Right atrium auricular region (tissue), 2 donors: Measurements from ENCODE around the gene TIFAB. TPM values are rescaled to one million over a fixed set of nuclear protein-coding genes. Genes with fewer than 3 reads are reported as not detected.

Source experiments
- DNase-seq: peaks from one replicate; pipeline ENCODE4 v3.0.0-alpha.2; 2019; ENCODE audit warnings: low spot score
- H3K27ac ChIP-seq, 2 donors: fragments of 200-600 bp; sonication (generic); 1 replicate in 1 of 2; 2 replicates in 1 of 2; pipeline ENCODE4 v1.5.1; 2016 to 2019
- H3K27me3 ChIP-seq, 2 donors: fragments of 200-600 bp; sonication (generic); one replicate each; pipeline versions ENCODE4 v1.5.1 to v1.6.0; 2017 to 2019
- H3K36me3 ChIP-seq: fragments of 200-600 bp; sonication (generic); one replicate; pipeline ENCODE4 v1.5.1; 2016
- H3K4me1 ChIP-seq, 2 donors: fragments of 200-600 bp; sonication (generic); one replicate each; pipeline versions ENCODE4 v1.5.1 to v1.6.0; 2017 to 2019
- H3K4me3 ChIP-seq, 2 donors: fragments of 200-600 bp; sonication (generic); 1 replicate in 1 of 2; 2 replicates in 1 of 2; pipeline ENCODE4 v1.5.1; 2017 to 2019; ENCODE audit warnings: mild to moderate bottlenecking in 1 of 2, moderate library complexity in 1 of 2
- H3K9me3 ChIP-seq, 2 donors: fragments of 200-600 bp; sonication (generic); one replicate each; pipeline ENCODE4 v1.5.1; 2019
- CTCF ChIP-seq, 2 donors: fragments of 200-600 bp; sonication (generic); IDR thresholded peaks; one replicate each; pipeline ENCODE4 v1.5.1; 2019; ENCODE audit warnings: antibody characterized with exemption in 2 of 2
- total RNA-seq, 2 donors: library from RNA; depleted of rRNA; stranded (reverse); fragments of >200 nt; gene quantifications; one replicate each; pipeline ENCODE4 v1.1.0, GENCODE V29; 2016

Gene TIFAB
- total RNA-seq, 2 donors from 2014 or later = not detected

GRCh38 chr5:135458921-135459331 lies 6.8 kb upstream of the TIFAB start:
- no peak for TF ChIP-seq CTCF (IDR thresholded peaks at IDR 0.05)
- Histone ChIP-seq H3K36me3 (no peaks in the 10 kb centered on the region), H3K4me1 (no peaks in the 10 kb centered on the region), H3K27ac (no peak overlapping the region), H3K9me3 (no peaks in the 10 kb centered on the region), H3K27me3 (no peaks in the 10 kb centered on the region), H3K4me3 (no peak overlapping the region)
- DNase-seq = no peak

GRCh38 chr5:135458356-135458755 lies 6.2 kb upstream of the TIFAB start:
- TF ChIP-seq CTCF (IDR thresholded peaks at IDR 0.05) = no peak
- DNase-seq = no peak
- Histone ChIP-seq H3K36me3 (no peaks in the 10 kb centered on the region), H3K27ac (no peak overlapping the region), H3K27me3 (no peaks in the 10 kb centered on the region), H3K4me3 (no peak overlapping the region), H3K4me1 (no peaks in the 10 kb centered on the region), H3K9me3 (no peaks in the 10 kb centered on the region)

GRCh38 chr5:135457424-135458071 lies 5.4 kb upstream of the TIFAB start:
- TF ChIP-seq CTCF (IDR thresholded peaks at IDR 0.05) = peak; percentile 75 to 84
- H3K36me3 ChIP-seq = no peaks in the 10 kb centered on the region
- no peaks in the 10 kb centered on the region for H3K27me3 ChIP-seq
- DNase-seq = no peak
- H3K4me1 ChIP-seq = no peaks in the 10 kb centered on the region
- H3K4me3 ChIP-seq = no peak overlapping the region
- no peaks in the 10 kb centered on the region for H3K9me3 ChIP-seq
- no peak overlapping the region for H3K27ac ChIP-seq

- Histone ChIP-seq H3K27ac (no peak overlapping the region), H3K36me3 (no peaks in the 10 kb centered on the region)
These were observed 4.3 kb upstream of the TIFAB start for GRCh38 chr5:135456238-135457099.

GRCh38 chr5:135455876-135456237 lies 3.7 kb upstream of the TIFAB start:
- Histone ChIP-seq H3K9me3 (no peaks in the 10 kb centered on the region), H3K36me3 (no peaks in the 10 kb centered on the region), H3K4me1 (no peaks in the 10 kb centered on the region), H3K27ac (no peak overlapping the region), H3K4me3 (no peak overlapping the region), H3K27me3 (no peaks in the 10 kb centered on the region)
- TF ChIP-seq CTCF (IDR thresholded peaks at IDR 0.05) = no peak
- DNase-seq = no peak

More at GRCh38 chr5:135456238-135457099, 4.3 kb upstream of the TIFAB start:
- peak; percentile 73 for DNase-seq
- Histone ChIP-seq H3K9me3 (no peaks in the 10 kb centered on the region), H3K27me3 (no peaks in the 10 kb centered on the region), H3K4me1 (no peaks in the 10 kb centered on the region), H3K4me3 (no peak overlapping the region)
- TF ChIP-seq CTCF (IDR thresholded peaks at IDR 0.05) = no peak
